K562 (cell line): ENCODE measurements around the gene RCL1. TPM values are rescaled to one million over a fixed set of nuclear protein-coding genes. Genes with fewer than 3 reads are reported as not detected.
A peak's percentile ranks its signal among the peaks of the same experiment; 100 is the strongest.

Source experiments
- ATAC-seq: fragments of 200-7000 bp; cut with Tn5 transposase; 3 replicates; pipeline ENCODE4 v1.9.1; 2020; ENCODE audit warnings: moderate library complexity
- BruUV-seq: library from RNA; stranded (reverse); fragments of 400-500 nt; replicated peaks from 2 replicates; lab custom pipeline; 2021; lab: Mats Ljungman, UMichigan
- CTCF ChIA-PET: fragments of 300-600 bp; formaldehyde crosslinking; extraction: SDS; loops from one replicate; lab custom pipeline; 2021; ENCODE audit warnings: low intra/inter-chr PET ratio; lab: Yijun Ruan, JAX
- POLR2A ChIA-PET: fragments of 300-600, 350-650 bp; sonication (Branson Sonifier 250); formaldehyde crosslinking; extraction: SDS; loops from one replicate; lab custom pipeline; 2021; ENCODE audit warnings: antibody characterized with exemption, inconsistent platforms; lab: Yijun Ruan, JAX
- DNase-seq, 4 experiments: peaks; one replicate each; pipeline versions ENCODE4 v3.0.0 to v3.0.0-alpha.2; 2011 to 2018; ENCODE audit warnings: low spot score in 3 of 4, mixed read lengths in 3 of 4; ENCODE audit errors: extremely low read depth in 1 of 4
- FAIRE-seq: peaks from 2 replicates; lab custom pipeline; 2011; peaks lifted over from hg19 to GRCh38; lab: Jason Lieb, UNC
- H2AFZ ChIP-seq: 2 replicates; pipeline ENCODE4 v1.6.0; 2011; ENCODE audit warnings: low read depth, low read length, control low read depth, inconsistent platforms
- H3K27ac ChIP-seq: fragments of 200-600 bp; 3 replicates; pipeline ENCODE4 v1.8.0; 2011; ENCODE audit warnings: low read depth, mild to moderate bottlenecking, control low read depth, inconsistent platforms, low read length, moderate library complexity, mixed read lengths; ENCODE audit errors: extremely low read depth
- H3K27me3 ChIP-seq, 2 experiments: fragments of 300-600 bp in 1 of 2; 2 replicates in 1 of 2; 3 replicates in 1 of 2; pipeline versions ENCODE4 v1.6.0 to v1.8.0; 2011; ENCODE audit warnings: inconsistent platforms in 2 of 2, low read length in 2 of 2, mild to moderate bottlenecking in 1 of 2, mixed read lengths in 1 of 2, moderate library complexity in 1 of 2; ENCODE audit not compliant: control insufficient read depth in 2 of 2, insufficient read depth in 2 of 2
- H3K36me3 ChIP-seq: fragments of 300-600 bp; 3 replicates; pipeline ENCODE4 v1.8.0; 2011; ENCODE audit warnings: mild to moderate bottlenecking, low read length, inconsistent platforms; ENCODE audit not compliant: control insufficient read depth, insufficient read depth
- H3K4me1 ChIP-seq, 2 experiments: fragments of 200-600 bp in 1 of 2; replicated peaks in 1 of 2; 2 replicates in 1 of 2; 3 replicates in 1 of 2; pipeline versions ENCODE4 v1.5.1 to v1.8.0; 2011; ENCODE audit warnings: inconsistent platforms in 2 of 2, low read length in 2 of 2, mild to moderate bottlenecking in 1 of 2, mixed read lengths in 1 of 2, moderate library complexity in 1 of 2; ENCODE audit not compliant: control insufficient read depth in 2 of 2, insufficient read depth in 2 of 2
- H3K4me2 ChIP-seq: 2 replicates; pipeline ENCODE4 v1.6.1; 2011; ENCODE audit warnings: low read length, control low read depth, inconsistent platforms, mixed read lengths; ENCODE audit not compliant: insufficient read depth
- H3K4me3 ChIP-seq: fragments of 200-600 bp; sonication (generic), shearing (Covaris generic); 2 replicates; pipeline ENCODE4 v1.5.1; 2016; ENCODE audit warnings: control low read depth, inconsistent platforms
- H3K79me2 ChIP-seq: fragments of 200-600 bp; 3 replicates; pipeline ENCODE4 v1.8.0; 2011; ENCODE audit warnings: low read length, inconsistent platforms; ENCODE audit not compliant: control insufficient read depth, insufficient read depth
- H3K9ac ChIP-seq, 2 experiments: 2 replicates each; pipeline versions ENCODE4 v1.6.0 to v1.6.1; 2011; ENCODE audit warnings: low read depth in 2 of 2, low read length in 2 of 2, control low read depth in 1 of 2, inconsistent platforms in 1 of 2, mild to moderate bottlenecking in 1 of 2, mixed read lengths in 1 of 2; ENCODE audit not compliant: insufficient read depth in 1 of 2
- H3K9me1 ChIP-seq: one replicate; pipeline ENCODE4 v1.6.0; 2011; ENCODE audit warnings: inconsistent platforms, mild to moderate bottlenecking, low read length, moderate library complexity; ENCODE audit not compliant: control insufficient read depth, insufficient read depth
- H3K9me3 ChIP-seq: replicated peaks from 2 replicates; pipeline ENCODE4 v1.5.1; 2011; ENCODE audit warnings: low read depth, low read length, inconsistent platforms; ENCODE audit not compliant: control insufficient read depth, insufficient read depth
- H4K20me1 ChIP-seq: replicated peaks from 2 replicates; pipeline ENCODE4 v1.6.1; 2011; ENCODE audit warnings: low read length, inconsistent platforms, mixed read lengths; ENCODE audit not compliant: control insufficient read depth, insufficient read depth
- CEBPG ChIP-seq, 3 experiments: fragments of 200-800 bp in 1 of 3; sonication (Bioruptor generic) in 1 of 3; sonication (generic) in 1 of 3; formaldehyde crosslinking in 1 of 3; IDR thresholded peaks in 2 of 3; conservative IDR thresholded peaks in 1 of 3; 2 replicates each; pipeline versions ENCODE4 v1.6.1 to v1.8.0; 2016 to 2022; ENCODE audit warnings: missing compliant biosample characterization in 2 of 3, missing genetic modification characterization in 2 of 3, mild to moderate bottlenecking in 1 of 3, missing genetic modification reagents in 1 of 3
- HINFP ChIP-seq: fragments of 450-650 bp; conservative IDR thresholded peaks from 2 replicates; pipeline ENCODE4 v1.6.1; 2016; ENCODE audit warnings: missing genetic modification characterization, low read depth, mild to moderate bottlenecking, control low read depth, missing compliant biosample characterization
- ZNF668 ChIP-seq: fragments of 250-450 bp; sonication (Bioruptor Pico); IDR thresholded peaks from 2 replicates; pipeline ENCODE4 v1.8.0; 2022; ENCODE audit warnings: mild to moderate bottlenecking, inconsistent platforms
- ZNF695 ChIP-seq: fragments of 450-650 bp; formaldehyde crosslinking; IDR thresholded peaks from 2 replicates; pipeline ENCODE4 v1.4.0; 2020; ENCODE audit warnings: mild to moderate bottlenecking, moderate library complexity
- ZNF699 ChIP-seq: fragments of 250-450 bp; sonication (Bioruptor Pico); IDR thresholded peaks from 2 replicates; pipeline ENCODE4 v1.8.0; 2021; ENCODE audit warnings: mild to moderate bottlenecking, moderate library complexity; ENCODE audit not compliant: insufficient replicate concordance
- ZNF740 ChIP-seq, 3 experiments: fragments of 200-800 bp in 1 of 3; sonication (Bioruptor generic) in 1 of 3; sonication (generic) in 1 of 3; formaldehyde crosslinking in 1 of 3; IDR thresholded peaks; 2 replicates each; pipeline versions ENCODE4 v1.6.1 to v1.8.0; 2016 to 2022; ENCODE audit warnings: mild to moderate bottlenecking in 2 of 3, missing compliant biosample characterization in 2 of 3, missing genetic modification characterization in 2 of 3, missing genetic modification reagents in 1 of 3
- in situ Hi-C: fragments of 300-500 bp; cut with MboI; formaldehyde crosslinking; loops from 4 replicates; pipeline ENCODE4 v1.15.0; 2018; ENCODE audit warnings: inconsistent platforms, mixed read lengths
- intact Hi-C: fragments of 100-400 bp; cut with micrococcal nuclease; formaldehyde crosslinking; loops from 2 replicates; pipeline ENCODE4 v1.14.2; 2022
- polyA plus RNA-seq, 8 experiments: library from polyadenylated mRNA; depleted of rRNA in 4 of 8; stranded (reverse) in 5 of 8; unstranded in 3 of 8; fragments of >200 nt; fragmentation: Nextera tagmentation in 2 of 8; fragmentation: Illumina TruSeq in 1 of 8; extraction: Ambion mirVana in 2 of 8; extraction: Trizol in 1 of 8; gene quantifications; 2 replicates each; pipeline versions ENCODE4 v1.2.1 to v1.2.3, GENCODE V29; 2011 to 2014; ENCODE audit warnings: inconsistent platforms in 1 of 8, missing spikeins in 1 of 8
- total RNA-seq, 7 experiments: library from RNA; depleted of rRNA in 6 of 7; stranded (reverse); fragments of >200 nt in 6 of 7; fragmentation: Illumina TruSeq in 2 of 7; extraction: Trizol in 2 of 7; gene quantifications; 2 replicates each; pipeline versions ENCODE4 v1.2.1 to v1.2.3, GENCODE V29; 2011 to 2021; ENCODE audit warnings: low replicate concordance in 1 of 7
- TF ChIP-seq, protein P1 (sequence below): fragments of 450-650 bp; IDR thresholded peaks from 2 replicates; pipeline ENCODE4 v1.6.1; 2016; ENCODE audit warnings: borderline replicate concordance
- TF ChIP-seq, protein P2 (sequence below): fragments of 450-650 bp; IDR thresholded peaks from 2 replicates; pipeline ENCODE4 v1.6.1; 2017; ENCODE audit warnings: antibody characterized with exemption
- TF ChIP-seq, protein P3 (sequence below), 2 experiments: fragments of 450-650 bp; IDR thresholded peaks; 2 replicates each; pipeline ENCODE4 v1.6.1; 2016
- TF ChIP-seq, protein P4 (sequence below): fragments of 250-450 bp; sonication (Bioruptor Pico); IDR thresholded peaks from 2 replicates; pipeline ENCODE4 v1.4.0; 2020

RCL1 gene
- total and polyA plus RNA-seq, 9 of the 15 experiments (the other 6 are each of a cell fraction or from before 2014, with no cell fraction given): 24.0 to 67.7 (median 38.6) TPM

- 0 out of 2 replicates have a peak overlapping the region, but pooled peaks have one; percentile 26 for H3K4me2 ChIP-seq
- peak; percentile 70 for FAIRE-seq
- POLR2A ChIA-PET: interaction anchor here (1.6 to 3.5 kb wide), 2 partner anchors 9 to 24 kb away, joined by 5 to 13 read pairs; no protein-coding TSS in a partner anchor
- TF ChIP-seq ZNF740 (CRISPR knock-in tag; IDR thresholded peaks at IDR 0.05): no peak
- TF ChIP-seq ZNF740 (tag; IDR thresholded peaks at IDR 0.05): no peak
- no peak for TF ChIP-seq ZNF699 (CRISPR knock-in tag)
- TF ChIP-seq, protein P1, sequence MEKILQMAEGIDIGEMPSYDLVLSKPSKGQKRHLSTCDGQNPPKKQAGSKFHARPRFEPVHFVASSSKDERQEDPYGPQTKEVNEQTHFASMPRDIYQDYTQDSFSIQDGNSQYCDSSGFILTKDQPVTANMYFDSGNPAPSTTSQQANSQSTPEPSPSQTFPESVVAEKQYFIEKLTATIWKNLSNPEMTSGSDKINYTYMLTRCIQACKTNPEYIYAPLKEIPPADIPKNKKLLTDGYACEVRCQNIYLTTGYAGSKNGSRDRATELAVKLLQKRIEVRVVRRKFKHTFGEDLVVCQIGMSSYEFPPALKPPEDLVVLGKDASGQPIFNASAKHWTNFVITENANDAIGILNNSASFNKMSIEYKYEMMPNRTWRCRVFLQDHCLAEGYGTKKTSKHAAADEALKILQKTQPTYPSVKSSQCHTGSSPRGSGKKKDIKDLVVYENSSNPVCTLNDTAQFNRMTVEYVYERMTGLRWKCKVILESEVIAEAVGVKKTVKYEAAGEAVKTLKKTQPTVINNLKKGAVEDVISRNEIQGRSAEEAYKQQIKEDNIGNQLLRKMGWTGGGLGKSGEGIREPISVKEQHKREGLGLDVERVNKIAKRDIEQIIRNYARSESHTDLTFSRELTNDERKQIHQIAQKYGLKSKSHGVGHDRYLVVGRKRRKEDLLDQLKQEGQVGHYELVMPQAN: no peak
- TF ChIP-seq, protein P2, sequence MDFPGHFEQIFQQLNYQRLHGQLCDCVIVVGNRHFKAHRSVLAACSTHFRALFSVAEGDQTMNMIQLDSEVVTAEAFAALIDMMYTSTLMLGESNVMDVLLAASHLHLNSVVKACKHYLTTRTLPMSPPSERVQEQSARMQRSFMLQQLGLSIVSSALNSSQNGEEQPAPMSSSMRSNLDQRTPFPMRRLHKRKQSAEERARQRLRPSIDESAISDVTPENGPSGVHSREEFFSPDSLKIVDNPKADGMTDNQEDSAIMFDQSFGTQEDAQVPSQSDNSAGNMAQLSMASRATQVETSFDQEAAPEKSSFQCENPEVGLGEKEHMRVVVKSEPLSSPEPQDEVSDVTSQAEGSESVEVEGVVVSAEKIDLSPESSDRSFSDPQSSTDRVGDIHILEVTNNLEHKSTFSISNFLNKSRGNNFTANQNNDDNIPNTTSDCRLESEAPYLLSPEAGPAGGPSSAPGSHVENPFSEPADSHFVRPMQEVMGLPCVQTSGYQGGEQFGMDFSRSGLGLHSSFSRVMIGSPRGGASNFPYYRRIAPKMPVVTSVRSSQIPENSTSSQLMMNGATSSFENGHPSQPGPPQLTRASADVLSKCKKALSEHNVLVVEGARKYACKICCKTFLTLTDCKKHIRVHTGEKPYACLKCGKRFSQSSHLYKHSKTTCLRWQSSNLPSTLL: no peak
- TF ChIP-seq, protein P3, sequence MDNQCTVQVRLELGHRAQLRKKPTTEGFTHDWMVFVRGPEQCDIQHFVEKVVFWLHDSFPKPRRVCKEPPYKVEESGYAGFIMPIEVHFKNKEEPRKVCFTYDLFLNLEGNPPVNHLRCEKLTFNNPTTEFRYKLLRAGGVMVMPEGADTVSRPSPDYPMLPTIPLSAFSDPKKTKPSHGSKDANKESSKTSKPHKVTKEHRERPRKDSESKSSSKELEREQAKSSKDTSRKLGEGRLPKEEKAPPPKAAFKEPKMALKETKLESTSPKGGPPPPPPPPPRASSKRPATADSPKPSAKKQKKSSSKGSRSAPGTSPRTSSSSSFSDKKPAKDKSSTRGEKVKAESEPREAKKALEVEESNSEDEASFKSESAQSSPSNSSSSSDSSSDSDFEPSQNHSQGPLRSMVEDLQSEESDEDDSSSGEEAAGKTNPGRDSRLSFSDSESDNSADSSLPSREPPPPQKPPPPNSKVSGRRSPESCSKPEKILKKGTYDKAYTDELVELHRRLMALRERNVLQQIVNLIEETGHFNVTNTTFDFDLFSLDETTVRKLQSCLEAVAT (IDR thresholded peaks at IDR 0.05): no peak
- TF ChIP-seq ZNF668 (CRISPR knock-in tag): no peak
- TF ChIP-seq ZNF695: no peak
- no peak for TF ChIP-seq HINFP (tag)
- TF ChIP-seq, protein P4, sequence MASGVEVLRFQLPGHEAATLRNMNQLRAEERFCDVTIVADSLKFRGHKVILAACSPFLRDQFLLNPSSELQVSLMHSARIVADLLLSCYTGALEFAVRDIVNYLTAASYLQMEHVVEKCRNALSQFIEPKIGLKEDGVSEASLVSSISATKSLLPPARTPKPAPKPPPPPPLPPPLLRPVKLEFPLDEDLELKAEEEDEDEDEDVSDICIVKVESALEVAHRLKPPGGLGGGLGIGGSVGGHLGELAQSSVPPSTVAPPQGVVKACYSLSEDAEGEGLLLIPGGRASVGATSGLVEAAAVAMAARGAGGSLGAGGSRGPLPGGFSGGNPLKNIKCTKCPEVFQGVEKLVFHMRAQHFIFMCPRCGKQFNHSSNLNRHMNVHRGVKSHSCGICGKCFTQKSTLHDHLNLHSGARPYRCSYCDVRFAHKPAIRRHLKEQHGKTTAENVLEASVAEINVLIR (CRISPR knock-in tag): no peak
- TF ChIP-seq CEBPG (CRISPR knock-in tag; IDR thresholded peaks at IDR 0.05): no peak
- no peak for TF ChIP-seq CEBPG (tag; conservative IDR thresholded peaks at IDR 0.05 in 1 of 2, IDR thresholded peaks at IDR 0.05 in 1 of 2)
These were observed 29.3 kb downstream of the RCL1 start for GRCh38 chr9:4822057-4822456.

More at GRCh38 chr9:4822057-4822456, 29.3 kb downstream of the RCL1 start:
- H3K4me3 ChIP-seq: no peak overlapping the region
- peak overlapping the region in 1 of 2 experiments; percentile 27; a peak in 1 of 4 replicates for H3K9ac ChIP-seq
- H3K4me1 ChIP-seq: peaks cover 12 to 31% of the 10 kb centered on the region in 2 experiments; a peak in 4 of 5 replicates
- no peaks in the 10 kb centered on the region for H3K9me3 ChIP-seq
- ATAC-seq (peak; percentile 73), DNase-seq (peak in 1 of 4 experiments; percentile 36)
- peaks cover 99% of the 10 kb centered on the region for H3K79me2 ChIP-seq
- no peaks in the 10 kb centered on the region for H3K27me3 ChIP-seq
- H3K36me3 ChIP-seq: peaks cover 33% of the 10 kb centered on the region
- H3K9me1 ChIP-seq: no peaks in the 10 kb centered on the region
- intact Hi-C loops (no loop called here), in situ Hi-C loops (no loop called here)
- no peaks in the 10 kb centered on the region; the same call in 1 of the 2 replicates for H4K20me1 ChIP-seq
- CTCF ChIA-PET: no interaction called here
- no peak overlapping the region for H2AFZ ChIP-seq
- H3K27ac ChIP-seq: peak overlapping the region; percentile 41
- no TSS peak for BruUV-seq
